Lower leg skin (tissue), 4 donors: Measurements from ENCODE around the gene TSPO2. TPM values are rescaled to one million over a fixed set of nuclear protein-coding genes. Genes with fewer than 3 reads are reported as not detected.

Source experiments
- DNase-seq, 2 donors: peaks; one replicate each; pipeline ENCODE4 v3.0.0-alpha.2; 2019; ENCODE audit warnings: low spot score in 2 of 2
- H3K4me3 ChIP-seq: fragments of 200-600 bp; sonication (generic); 2 replicates; pipeline ENCODE4 v1.5.1; 2017; ENCODE audit warnings: mild to moderate bottlenecking, low read depth; ENCODE audit not compliant: poor library complexity, severe bottlenecking
- POLR2A ChIP-seq, 2 donors: fragments of 450-650 bp; IDR thresholded peaks; one replicate each; pipeline ENCODE4 v1.6.1; 2016 to 2017; ENCODE audit warnings: antibody characterized with exemption in 2 of 2, mild to moderate bottlenecking in 1 of 2, moderate library complexity in 1 of 2
- WGBS, 2 donors: methylation state at CpG; one replicate each; pipeline ENCODE4 v1.1.5; 2018; 5-methylcytosine and 5-hydroxymethylcytosine counted together
- intact Hi-C: fragments of 100-400 bp; cut with DNase I; formaldehyde crosslinking; loops from one replicate; pipeline ENCODE4 v1.15.0; 2023; ENCODE audit warnings: low total_unique reads
- total RNA-seq, 4 donors: library from RNA; depleted of rRNA; stranded (reverse); fragments of >200 nt; gene quantifications; one replicate each; pipeline ENCODE4 v1.1.0, GENCODE V29; 2016
- TF ChIP-seq, protein P1 (sequence below), 3 donors: fragments of 450-650 bp; IDR thresholded peaks; one replicate each; pipeline ENCODE4 v1.5.1; 2016; ENCODE audit warnings: antibody characterized with exemption in 3 of 3, mild to moderate bottlenecking in 3 of 3, moderate library complexity in 2 of 3

TSPO2 gene
- total RNA-seq, 4 donors from 2014 or later: not detected

DNA sequence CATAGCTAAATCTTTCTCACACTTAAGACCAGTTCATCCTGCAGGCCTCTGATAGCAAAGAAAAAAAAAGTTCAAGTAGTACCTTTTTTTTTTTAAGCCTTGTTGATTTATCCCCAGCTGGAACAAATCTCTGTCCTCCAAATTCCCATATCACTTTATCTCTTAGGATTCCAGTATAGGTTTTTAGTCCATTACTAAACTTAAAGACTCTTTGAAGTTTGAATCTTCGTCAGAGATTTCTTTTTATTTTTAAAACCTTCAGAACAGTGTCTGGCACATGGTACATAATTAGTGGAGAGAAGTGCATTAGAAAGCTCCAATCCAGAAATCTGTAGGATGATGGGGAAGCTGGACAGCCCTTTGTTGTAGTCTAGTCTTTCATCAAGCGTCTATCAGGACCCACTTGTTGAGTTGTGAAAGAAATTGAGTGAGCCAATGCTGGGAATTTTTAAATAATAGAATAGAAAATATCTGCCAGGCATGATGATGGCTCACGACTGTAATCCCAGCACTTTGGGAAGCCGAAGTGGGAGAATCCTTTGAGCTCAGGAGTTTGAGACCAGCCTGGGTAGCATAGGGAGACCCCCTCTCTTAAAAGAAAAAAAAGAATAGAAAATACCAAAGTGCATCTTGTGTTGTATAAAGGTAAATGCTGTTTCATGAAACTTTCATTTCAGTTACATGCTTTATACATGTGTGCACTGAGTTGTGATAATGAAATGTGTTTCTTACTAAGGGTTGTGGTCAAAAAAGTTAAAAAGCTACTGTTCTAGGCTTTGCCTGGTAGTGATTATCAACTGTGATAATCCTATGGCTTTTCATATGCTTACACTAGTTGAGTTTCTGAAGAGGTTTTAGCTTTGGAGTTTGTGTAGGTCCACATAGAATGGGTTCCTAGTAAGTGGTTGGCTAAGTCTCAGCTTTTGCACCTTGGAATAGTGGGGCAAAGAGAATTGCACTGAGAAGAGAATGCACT is 33.7 kb downstream of the TSPO2 start:
- intact Hi-C loops: no loop called here
- DNase-seq: no peak
- TF ChIP-seq, protein P1, sequence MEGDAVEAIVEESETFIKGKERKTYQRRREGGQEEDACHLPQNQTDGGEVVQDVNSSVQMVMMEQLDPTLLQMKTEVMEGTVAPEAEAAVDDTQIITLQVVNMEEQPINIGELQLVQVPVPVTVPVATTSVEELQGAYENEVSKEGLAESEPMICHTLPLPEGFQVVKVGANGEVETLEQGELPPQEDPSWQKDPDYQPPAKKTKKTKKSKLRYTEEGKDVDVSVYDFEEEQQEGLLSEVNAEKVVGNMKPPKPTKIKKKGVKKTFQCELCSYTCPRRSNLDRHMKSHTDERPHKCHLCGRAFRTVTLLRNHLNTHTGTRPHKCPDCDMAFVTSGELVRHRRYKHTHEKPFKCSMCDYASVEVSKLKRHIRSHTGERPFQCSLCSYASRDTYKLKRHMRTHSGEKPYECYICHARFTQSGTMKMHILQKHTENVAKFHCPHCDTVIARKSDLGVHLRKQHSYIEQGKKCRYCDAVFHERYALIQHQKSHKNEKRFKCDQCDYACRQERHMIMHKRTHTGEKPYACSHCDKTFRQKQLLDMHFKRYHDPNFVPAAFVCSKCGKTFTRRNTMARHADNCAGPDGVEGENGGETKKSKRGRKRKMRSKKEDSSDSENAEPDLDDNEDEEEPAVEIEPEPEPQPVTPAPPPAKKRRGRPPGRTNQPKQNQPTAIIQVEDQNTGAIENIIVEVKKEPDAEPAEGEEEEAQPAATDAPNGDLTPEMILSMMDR (IDR thresholded peaks at IDR 0.05): no peak
- TF ChIP-seq POLR2A (IDR thresholded peaks at IDR 0.05): no peak
- H3K4me3 ChIP-seq: no peak overlapping the region
- WGBS, 2 donors: 75 to 76% methylated on average over 4 of the region's 4 CpGs

GRCh38 chr6:41077536-41077935 is 35.3 kb downstream of the TSPO2 start:
- TF ChIP-seq POLR2A (IDR thresholded peaks at IDR 0.05): no peak
- TF ChIP-seq, protein P1 (IDR thresholded peaks at IDR 0.05): no peak
- WGBS, 2 donors: 48 to 50% methylated on average over 2 of the region's 2 CpGs
- H3K4me3 ChIP-seq: no peak overlapping the region
- intact Hi-C loops: no loop called here
- DNase-seq: no peak

DNA sequence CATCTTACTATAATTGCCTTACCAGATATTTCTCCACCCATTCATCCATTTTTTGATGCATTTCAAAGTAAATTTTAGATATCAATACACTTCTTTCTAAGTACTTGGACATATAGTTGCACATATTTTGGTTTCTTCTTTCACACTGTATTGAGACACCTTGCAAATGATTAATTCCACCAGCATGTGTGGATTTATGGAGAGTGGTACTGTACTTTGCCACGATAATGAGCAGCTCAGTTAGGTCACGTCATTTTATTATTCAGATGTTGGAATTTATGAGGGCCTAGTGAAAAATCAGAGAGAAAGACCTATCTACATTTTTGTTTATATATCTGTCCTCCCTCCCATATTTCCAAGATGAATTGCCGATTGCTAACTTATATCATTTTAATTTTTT is 35.8 kb downstream of the TSPO2 start:
- no peak for TF ChIP-seq POLR2A (IDR thresholded peaks at IDR 0.05)
- TF ChIP-seq, protein P1 (IDR thresholded peaks at IDR 0.05): no peak
- 85 to 89% methylated on average over 3 of the region's 3 CpGs for WGBS, 2 donors
- no peak overlapping the region for H3K4me3 ChIP-seq
- intact Hi-C loops: no loop called here
- DNase-seq: no peak

DNA sequence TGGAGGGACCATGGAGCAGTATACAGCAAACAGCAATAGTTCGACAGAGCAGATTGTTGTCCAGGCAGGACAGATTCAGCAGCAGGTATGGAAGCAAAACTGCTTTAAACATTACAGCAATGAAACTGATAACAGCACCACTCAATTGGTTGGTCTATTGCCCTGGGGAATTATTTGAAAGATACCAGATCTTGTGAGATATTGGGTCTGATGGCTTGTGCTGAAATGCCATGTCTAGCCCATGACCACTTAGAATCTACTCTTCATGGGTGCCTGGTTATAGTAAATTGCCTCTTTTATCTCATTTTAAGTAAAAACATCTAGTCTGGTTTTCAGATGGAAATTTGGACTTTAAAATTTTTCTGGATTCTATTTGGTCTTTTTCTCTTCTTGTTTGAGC is 36.8 kb downstream of the TSPO2 start:
- 97 to 100% methylated on average over 1 of the region's 1 CpG for WGBS, 2 donors
- no peak overlapping the region for H3K4me3 ChIP-seq
- DNase-seq: no peak
- intact Hi-C loops: no loop called here
- TF ChIP-seq, protein P1 (IDR thresholded peaks at IDR 0.05): no peak
- TF ChIP-seq POLR2A (IDR thresholded peaks at IDR 0.05): no peak

DNA sequence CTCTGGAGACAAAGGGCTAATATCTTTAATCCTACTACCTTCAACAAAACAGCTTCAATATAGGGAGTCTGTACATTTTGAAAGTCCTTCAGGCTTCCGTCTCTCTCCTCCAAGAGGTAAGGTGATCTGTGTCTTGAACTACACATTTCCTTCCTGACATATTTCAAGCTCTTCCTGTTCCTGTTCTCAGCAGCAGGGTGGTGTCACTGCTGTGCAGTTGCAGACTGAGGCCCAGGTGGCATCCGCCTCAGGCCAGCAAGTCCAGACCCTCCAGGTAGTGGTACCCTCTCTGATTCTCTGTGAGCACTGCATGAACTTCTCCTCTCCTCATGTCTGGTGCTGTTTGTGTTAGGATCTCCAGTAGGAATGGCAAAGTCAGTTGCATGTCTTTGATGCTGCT is 38.4 kb downstream of the TSPO2 start:
- WGBS, 2 donors: 82 to 88% methylated on average over 2 of the region's 2 CpGs
- TF ChIP-seq, protein P1 (IDR thresholded peaks at IDR 0.05): no peak
- no peak overlapping the region for H3K4me3 ChIP-seq
- no peak for DNase-seq
- intact Hi-C loops: no loop called here
